22Rv1 (cell line): Measurements from ENCODE around the gene PDE5A.
"Not testable (repeated sequence)": the region's sequence is repeated elsewhere in the genome, so short reads cannot be mapped to it uniquely, and the experiment has no call there.

Experiments used
- H3K27ac ChIP-seq: fragments of 450-650 bp; 2 replicates; pipeline ENCODE4 v1.5.1; 2017
- ZFX ChIP-seq: fragments of 450-650 bp; IDR thresholded peaks from 2 replicates; pipeline ENCODE4 v1.6.1; 2017; ENCODE audit warnings: antibody characterized with exemption, borderline replicate concordance
- TF ChIP-seq, protein P1 (sequence below): fragments of 450-650 bp; IDR thresholded peaks from 2 replicates; pipeline ENCODE4 v1.5.1; 2017; ENCODE audit warnings: mild to moderate bottlenecking

PDE5A gene

DNA sequence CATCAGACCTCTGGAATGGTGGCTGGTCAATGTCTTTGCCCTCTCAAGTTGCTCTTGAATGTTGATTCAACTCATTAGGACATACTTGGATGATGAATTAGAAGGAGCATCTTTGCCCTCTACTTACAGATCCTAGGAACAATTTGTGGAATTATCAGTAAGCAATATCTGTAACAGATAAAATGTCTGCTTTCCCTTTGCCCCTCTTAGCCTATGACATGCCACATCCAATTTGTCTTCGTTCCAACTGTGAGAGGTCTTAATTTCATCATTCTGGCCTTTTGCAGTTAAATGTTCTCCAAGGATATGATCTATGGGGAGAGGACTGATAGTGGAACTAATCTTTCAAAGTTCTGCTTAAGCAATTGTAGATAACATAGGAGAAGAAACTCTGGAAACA is 148.3 kb downstream of the PDE5A start:
- H3K27ac ChIP-seq, result no peak overlapping the region
- TF ChIP-seq ZFX, result no peak
- TF ChIP-seq, protein P1, sequence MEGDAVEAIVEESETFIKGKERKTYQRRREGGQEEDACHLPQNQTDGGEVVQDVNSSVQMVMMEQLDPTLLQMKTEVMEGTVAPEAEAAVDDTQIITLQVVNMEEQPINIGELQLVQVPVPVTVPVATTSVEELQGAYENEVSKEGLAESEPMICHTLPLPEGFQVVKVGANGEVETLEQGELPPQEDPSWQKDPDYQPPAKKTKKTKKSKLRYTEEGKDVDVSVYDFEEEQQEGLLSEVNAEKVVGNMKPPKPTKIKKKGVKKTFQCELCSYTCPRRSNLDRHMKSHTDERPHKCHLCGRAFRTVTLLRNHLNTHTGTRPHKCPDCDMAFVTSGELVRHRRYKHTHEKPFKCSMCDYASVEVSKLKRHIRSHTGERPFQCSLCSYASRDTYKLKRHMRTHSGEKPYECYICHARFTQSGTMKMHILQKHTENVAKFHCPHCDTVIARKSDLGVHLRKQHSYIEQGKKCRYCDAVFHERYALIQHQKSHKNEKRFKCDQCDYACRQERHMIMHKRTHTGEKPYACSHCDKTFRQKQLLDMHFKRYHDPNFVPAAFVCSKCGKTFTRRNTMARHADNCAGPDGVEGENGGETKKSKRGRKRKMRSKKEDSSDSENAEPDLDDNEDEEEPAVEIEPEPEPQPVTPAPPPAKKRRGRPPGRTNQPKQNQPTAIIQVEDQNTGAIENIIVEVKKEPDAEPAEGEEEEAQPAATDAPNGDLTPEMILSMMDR, result no peak

DNA sequence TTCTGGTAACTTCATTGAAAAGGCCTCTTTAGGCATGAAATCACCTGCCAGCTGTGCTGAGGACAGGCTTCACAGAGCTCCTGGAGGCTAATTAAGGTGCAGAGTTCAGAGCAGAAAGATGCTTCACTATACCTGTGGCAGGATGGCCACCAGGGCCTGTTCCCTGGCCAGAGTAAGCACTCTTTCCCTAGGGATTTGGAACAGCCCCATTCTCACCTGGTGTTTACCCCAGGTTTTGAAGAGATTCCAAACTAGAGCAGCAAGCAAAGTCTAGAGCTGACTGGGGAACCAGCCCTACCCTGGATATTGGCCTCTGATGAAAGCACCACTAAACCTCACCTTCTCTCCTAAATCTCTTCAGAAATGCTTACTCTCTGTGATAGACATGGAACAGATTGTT is 148.8 kb downstream of the PDE5A start:
- H3K27ac ChIP-seq, result no peak overlapping the region
- TF ChIP-seq, protein P1, result no peak
- no peak for TF ChIP-seq ZFX

DNA sequence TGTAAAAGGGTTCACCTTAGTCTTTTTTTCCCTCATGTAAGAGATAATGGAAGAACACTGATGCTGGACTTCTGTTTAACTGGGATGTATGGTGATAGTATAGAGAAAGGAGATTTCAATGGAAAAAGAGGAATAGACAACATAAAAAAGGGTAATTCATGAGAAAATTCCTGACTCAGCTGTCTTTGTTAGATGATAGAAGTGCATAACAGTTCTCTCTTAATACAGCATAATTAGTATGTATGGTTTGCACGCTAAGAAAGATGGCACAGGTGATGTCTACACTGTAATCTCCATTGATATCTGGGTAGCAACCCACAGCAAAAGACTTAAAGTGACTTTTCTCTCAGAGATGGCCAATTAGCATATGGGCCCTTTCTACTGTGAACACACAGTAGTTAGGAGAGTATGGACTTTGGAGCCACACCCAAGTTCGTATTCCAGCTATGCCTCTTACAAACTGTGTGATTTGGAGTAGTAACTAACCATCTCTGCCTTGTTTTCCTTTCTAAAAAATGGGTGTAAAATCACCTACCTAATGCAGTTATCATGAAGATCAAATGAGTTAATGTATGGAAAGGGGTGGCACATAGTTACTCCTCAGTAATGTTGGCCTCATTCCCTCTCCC is 149.3 kb downstream of the PDE5A start:
- TF ChIP-seq ZFX, result no peak
- TF ChIP-seq, protein P1, result no peak
- H3K27ac ChIP-seq, result no peak overlapping the region

DNA sequence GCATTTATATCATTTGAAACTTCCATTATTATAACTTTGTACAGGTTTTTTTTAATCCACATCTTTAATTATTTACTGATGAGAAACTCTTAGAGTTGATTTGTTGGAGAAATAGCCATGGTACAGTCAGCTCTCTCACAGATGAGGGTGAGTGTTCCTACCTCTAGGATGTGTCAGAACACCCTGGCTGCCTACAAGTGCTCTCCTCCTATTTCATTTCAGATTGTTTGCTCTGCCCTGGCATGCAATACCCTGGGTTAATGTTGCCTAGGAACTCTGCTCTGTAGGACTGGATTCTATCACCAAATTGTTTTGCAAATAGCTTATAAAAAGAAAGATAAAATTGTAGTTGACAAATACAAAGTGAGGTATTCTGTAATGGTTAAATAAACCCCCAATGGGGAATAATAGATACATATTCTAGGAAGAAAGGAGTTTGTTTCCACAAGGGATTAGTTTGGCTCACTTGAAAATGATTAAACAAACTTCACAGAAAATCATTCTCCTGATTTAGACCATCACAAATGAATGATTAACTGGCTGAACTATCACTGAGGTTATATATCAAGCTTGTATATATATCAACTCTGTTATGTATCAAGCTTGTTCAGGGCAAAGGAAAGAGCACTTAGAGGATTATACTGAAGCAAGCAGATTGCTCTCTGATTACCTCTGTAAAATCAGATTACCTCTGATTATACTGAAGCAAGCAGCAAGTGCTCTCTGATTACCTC is 150.0 kb downstream of the PDE5A start:
- TF ChIP-seq, protein P1, result no peak
- no peak for TF ChIP-seq ZFX
- H3K27ac ChIP-seq, result no peak overlapping the region

DNA sequence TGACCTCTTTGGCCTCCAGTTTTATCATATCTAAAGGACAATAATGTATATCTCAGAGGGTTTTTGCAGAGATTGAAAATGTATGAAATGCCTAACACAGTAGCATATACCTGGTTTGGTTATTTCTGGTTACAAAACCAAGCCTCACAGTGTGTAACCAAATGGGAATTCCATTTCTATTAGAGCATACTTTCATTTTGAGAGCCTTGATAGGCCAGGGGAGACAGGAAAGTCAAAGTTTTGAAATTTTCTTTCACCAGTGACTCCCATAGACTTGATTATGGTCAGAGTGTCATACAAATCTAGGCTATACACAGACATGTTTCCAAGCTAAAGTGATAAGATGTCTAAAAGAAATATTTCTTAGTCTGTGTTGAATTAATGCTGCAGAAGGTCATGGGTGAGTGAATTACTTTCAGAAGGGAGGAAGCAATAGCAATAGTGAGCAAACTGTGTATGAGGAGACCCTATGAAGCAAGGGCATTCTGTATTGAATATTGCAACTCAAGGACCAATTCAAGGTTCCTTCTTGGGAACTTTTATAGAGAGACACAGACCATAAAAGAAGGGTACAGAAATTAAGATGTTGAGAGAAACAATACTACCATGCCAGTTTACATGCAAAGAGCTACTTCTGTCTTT is 151.1 kb downstream of the PDE5A start:
- TF ChIP-seq ZFX, result no peak
- TF ChIP-seq, protein P1, result no peak

DNA sequence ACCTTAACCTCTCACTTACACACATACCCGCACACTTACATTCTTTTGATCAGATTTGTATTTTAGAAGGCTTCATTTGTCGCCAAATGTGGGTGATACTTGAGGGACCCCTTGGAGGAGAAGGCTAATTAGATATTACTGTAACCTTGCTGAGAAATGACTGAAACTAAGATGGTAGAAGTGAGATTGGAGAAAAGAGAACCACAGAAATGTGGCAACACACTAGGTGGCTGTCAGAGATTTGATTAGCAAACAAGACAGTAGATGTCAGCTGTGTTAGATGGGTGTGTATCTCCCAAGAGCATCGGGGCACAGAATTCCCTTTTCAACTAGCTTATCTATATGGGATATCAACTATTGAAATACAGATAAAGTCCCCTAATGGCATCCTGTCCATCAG is 157.3 kb downstream of the PDE5A start:
- no peak overlapping the region for H3K27ac ChIP-seq
- TF ChIP-seq, protein P1, result no peak
- TF ChIP-seq ZFX, result no peak

More for the DNA sequence above, 151.1 kb downstream of the PDE5A start:
- H3K27ac ChIP-seq, result no peak overlapping the region

DNA sequence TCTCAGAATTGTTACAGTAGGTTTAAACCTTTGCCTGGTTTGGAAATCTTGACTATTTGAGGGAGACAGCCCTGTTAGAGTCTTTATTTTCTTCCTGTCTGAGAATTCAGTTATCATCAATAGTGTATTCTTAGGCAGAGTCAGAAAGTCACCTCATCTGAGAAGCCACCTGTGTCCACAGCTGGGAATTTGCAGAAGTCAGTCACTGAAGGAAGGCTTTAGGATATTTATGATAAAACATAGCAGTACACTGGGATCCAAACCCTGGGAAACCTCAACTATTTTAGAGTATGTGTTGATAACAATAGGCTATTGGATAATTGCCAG is 157.9 kb downstream of the PDE5A start:
- H3K27ac ChIP-seq, result not testable (repeated sequence)

DNA sequence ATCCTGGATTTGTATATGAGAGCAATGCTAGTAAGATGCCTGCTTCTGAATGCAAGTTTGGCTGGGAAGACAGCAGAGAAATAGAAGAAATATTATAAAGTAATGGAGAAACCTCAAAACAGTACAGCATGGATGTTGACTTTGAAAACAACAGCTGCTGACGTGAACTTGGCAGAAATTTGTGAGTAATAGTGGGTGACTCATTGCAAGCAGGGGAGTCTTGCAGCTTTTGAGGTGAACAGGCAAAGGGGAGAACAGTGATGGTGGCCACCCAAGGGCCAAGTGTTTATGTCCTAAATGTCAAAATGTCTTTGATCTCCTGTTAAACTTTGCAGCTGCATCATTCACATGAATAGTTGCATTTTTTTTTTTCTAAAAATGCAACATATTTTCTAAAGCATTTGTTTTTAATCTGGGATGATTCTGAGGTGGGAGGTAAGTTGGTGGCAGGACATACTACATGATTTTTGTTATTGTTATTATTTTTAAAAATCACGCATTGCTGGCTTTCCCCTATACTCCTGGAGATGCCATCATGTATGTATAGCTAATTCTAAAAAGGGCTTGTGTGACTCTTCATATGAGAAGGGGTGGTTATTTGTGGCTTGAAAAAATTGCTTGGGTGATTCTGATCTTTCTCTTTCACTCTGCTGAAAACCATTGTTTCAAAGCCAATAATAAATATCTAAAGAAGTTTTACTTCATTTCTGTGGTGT is 158.4 kb downstream of the PDE5A start:
- not testable (repeated sequence) for H3K27ac ChIP-seq

DNA sequence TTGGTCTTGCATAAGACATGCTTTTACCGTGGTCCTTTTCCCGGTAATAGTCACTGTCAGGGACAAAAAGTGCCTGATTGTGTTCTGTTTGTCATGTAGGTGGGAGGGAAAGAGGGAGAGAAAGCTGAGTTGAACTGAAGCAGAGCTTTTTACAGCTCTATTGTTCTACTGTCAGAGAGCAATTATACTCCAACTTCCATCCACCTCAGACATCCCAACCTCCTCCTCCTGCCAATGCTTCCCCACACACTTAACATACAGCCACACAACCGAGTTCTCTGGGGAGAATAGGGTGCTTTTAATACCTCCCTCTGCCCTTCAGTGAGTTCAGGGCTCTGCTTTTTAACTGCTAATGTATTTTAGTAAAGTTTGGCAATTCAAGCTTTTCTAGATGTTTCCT is 159.6 kb downstream of the PDE5A start:
- H3K27ac ChIP-seq, result not testable (repeated sequence)
